ENCODE data around the gene LPAR1.

The LPAR1 gene, protein sequence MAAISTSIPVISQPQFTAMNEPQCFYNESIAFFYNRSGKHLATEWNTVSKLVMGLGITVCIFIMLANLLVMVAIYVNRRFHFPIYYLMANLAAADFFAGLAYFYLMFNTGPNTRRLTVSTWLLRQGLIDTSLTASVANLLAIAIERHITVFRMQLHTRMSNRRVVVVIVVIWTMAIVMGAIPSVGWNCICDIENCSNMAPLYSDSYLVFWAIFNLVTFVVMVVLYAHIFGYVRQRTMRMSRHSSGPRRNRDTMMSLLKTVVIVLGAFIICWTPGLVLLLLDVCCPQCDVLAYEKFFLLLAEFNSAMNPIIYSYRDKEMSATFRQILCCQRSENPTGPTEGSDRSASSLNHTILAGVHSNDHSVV

DNA sequence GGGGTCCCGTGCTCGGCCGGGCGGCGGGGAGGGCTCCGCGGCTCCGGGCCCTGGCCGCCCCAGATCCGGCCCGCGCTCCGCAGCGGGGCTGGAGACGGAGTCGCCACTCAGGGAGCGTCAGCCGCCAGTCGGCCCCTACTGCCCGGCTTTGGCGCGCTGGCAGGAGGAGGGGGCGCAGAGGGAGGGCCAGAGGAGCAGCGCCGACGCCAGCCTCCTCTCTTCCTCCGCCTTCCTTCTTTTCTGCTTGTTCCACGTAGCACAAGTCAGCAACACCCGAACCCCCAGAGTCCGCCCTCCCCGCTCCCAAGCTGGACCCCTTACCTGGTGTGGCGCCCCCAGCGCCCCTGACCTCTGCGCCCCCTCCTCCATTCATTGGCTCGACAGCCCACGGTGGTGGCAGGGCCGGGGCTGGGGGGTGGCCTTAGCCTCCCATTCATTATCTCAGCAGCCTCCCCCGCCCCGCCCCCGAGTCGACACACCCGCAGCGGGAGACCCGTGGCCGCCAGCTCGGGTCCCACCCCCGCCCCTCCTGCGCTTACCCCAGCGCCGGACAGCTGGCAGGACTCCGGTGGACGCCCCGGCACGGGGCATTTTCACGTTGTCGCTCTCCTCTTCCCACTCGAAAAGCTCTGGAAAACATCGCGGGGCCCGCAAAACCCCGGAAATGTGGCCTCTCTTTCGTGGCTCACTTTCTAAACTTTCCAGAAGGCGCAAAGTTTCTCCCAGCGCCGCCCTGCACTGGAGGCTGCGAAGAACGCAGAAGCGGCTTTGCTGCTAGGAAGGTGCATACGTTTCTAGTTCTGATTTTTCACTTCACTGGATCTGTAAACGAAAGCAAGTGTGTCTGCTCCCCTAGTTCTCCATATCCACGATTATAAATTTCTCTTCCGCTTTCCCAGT is at the start of gene LPAR1:
Gene LPAR1 (minus strand): TSS at position 140 of the 900 bp plus-strand sequence. CDS start 66,353 bp downstream, outside the sequence.
- TF ChIP-seq, protein P1, sequence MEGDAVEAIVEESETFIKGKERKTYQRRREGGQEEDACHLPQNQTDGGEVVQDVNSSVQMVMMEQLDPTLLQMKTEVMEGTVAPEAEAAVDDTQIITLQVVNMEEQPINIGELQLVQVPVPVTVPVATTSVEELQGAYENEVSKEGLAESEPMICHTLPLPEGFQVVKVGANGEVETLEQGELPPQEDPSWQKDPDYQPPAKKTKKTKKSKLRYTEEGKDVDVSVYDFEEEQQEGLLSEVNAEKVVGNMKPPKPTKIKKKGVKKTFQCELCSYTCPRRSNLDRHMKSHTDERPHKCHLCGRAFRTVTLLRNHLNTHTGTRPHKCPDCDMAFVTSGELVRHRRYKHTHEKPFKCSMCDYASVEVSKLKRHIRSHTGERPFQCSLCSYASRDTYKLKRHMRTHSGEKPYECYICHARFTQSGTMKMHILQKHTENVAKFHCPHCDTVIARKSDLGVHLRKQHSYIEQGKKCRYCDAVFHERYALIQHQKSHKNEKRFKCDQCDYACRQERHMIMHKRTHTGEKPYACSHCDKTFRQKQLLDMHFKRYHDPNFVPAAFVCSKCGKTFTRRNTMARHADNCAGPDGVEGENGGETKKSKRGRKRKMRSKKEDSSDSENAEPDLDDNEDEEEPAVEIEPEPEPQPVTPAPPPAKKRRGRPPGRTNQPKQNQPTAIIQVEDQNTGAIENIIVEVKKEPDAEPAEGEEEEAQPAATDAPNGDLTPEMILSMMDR (IDR thresholded peaks at IDR 0.05; ENCODE audit: insufficient read depth, low read depth, low read length, missing control alignments) = no peak
- DNase-seq (ENCODE audit: low read depth) = peak; percentile 64
- H3K4me3 ChIP-seq (ENCODE audit: low read length) = peak within 1 kb of the TSS; percentile 76

DNA sequence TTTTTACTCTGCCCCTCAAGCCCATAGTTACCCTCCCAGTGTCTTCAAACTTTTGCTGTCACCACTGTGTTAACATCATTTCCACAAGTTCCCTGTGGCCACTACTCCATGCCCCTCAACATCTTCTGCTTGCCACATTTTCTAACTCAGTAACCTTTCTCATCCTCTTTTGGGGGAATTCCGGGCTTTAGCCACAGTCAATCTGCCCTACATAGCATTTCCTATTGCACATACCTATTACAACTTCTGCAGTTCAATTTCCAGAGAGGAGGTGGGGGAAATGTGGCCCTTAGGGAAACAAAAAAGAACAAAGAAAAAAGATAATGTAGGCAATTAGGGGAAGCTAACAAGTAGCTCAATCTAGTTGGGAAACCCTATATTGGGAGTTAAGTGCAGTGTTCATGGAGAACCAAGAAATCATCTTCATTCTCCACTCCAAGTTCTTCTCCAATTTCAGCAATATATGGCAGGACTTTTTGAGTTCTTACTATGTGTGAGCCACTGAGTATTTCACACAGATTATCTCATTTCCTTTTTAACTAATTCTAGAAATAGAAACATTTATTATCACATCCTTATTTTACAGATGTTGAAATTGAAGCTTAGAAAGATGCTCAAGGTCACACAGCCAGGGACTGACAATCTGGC is 40.2 kb upstream of the LPAR1 start:
- no peak overlapping the region for H3K4me3 ChIP-seq (ENCODE audit: low read length)
- DNase-seq (ENCODE audit: low read depth) = no peak
- TF ChIP-seq, protein P1 (IDR thresholded peaks at IDR 0.05; ENCODE audit: insufficient read depth, low read depth, low read length, missing control alignments) = no peak

DNA sequence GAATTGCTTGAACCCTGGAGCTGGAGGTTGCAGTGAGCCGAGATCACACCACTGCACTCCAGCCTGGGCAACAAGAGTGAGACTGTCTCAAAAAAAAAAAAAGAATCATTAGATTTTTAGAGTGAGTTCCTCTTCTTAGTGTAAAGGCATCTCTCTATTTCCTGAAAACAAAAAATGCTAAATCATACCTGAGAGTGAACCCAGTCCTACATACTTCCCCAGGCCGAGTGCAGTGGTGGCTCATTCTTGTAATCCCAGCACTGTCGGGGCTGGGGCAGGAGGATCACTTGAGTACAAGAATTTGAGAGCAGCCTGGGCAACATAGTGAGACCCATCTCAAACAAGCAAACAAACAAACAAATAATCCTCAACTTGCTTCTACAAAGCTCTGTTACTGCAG is 38.2 kb upstream of the LPAR1 start:
- H3K4me3 ChIP-seq (ENCODE audit: low read length) = no peak overlapping the region
- TF ChIP-seq, protein P1 (IDR thresholded peaks at IDR 0.05; ENCODE audit: insufficient read depth, low read depth, low read length, missing control alignments) = no peak
- no peak for DNase-seq (ENCODE audit: low read depth)

DNA sequence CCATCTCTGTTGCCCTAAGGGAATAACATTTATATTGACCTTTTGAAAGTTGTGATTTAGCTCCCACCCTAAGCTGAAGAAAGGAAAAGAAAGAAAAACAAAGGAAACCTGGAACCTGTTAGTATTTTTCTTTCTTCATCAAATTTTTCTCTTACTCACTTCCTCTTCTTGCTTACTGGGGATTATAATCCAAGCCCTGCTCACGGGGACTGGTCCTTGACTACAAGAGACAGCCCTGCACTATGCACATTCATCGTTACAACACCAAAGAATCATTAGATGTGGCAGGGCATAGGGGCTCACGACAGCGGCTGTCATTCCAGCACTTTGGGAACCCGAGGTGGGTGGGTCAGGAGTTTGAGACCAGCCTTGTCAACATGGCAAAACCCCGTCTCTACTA is 37.8 kb upstream of the LPAR1 start:
- TF ChIP-seq, protein P1 (IDR thresholded peaks at IDR 0.05; ENCODE audit: insufficient read depth, low read depth, low read length, missing control alignments) = no peak
- no peak for DNase-seq (ENCODE audit: low read depth)
- H3K4me3 ChIP-seq (ENCODE audit: low read length) = no peak overlapping the region

DNA sequence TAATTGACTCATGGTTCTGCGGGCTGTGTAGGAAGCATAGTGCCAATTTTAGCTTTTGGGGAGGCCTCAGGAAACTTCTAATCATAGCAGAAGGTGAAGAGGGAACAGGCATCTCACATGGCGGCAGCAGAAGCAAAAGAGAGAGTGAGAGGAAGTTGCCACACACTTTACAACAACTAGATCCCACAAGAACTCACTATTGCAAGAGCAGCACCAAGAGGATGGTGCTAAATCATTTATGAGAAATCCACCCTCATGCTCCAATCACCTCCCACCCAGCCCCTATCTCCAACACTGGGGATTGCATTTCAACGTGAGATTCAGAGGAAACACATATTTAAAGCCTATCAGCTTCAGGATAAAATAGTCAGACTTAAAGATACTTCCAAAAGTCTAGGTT is 36.1 kb upstream of the LPAR1 start:
- no peak overlapping the region for H3K4me3 ChIP-seq (ENCODE audit: low read length)
- TF ChIP-seq, protein P1 (IDR thresholded peaks at IDR 0.05; ENCODE audit: insufficient read depth, low read depth, low read length, missing control alignments) = no peak
- DNase-seq (ENCODE audit: low read depth) = no peak

DNA sequence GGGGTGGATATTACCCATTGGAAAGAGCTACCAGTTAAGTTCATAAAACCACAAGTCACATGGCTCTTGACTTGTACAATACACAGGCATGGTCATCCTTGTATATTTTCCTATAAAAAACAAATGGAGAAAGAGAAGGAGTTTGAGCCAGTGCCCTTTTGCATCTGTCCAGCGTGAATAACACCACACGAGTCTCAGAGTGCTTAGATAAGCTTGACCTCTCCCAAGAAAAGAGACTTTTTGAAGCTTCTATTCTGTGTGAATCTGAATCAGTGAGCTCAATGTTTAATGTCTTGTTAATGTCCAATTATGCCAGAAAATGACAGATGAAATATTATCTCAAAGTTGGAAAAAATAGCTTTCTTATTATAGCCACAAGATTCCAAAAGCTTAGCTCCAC is 30.9 kb upstream of the LPAR1 start:
- no peak for DNase-seq (ENCODE audit: low read depth)
- TF ChIP-seq, protein P1 (IDR thresholded peaks at IDR 0.05; ENCODE audit: insufficient read depth, low read depth, low read length, missing control alignments) = no peak
- no peak overlapping the region for H3K4me3 ChIP-seq (ENCODE audit: low read length)
